ENCODE data around the gene AGXT. TPM values are rescaled to one million over a fixed set of nuclear protein-coding genes. Genes with fewer than 3 reads are reported as not detected.

Gene AGXT
- total RNA-seq, 1 experiment from 2014 or later = 0.36 TPM

DNA sequence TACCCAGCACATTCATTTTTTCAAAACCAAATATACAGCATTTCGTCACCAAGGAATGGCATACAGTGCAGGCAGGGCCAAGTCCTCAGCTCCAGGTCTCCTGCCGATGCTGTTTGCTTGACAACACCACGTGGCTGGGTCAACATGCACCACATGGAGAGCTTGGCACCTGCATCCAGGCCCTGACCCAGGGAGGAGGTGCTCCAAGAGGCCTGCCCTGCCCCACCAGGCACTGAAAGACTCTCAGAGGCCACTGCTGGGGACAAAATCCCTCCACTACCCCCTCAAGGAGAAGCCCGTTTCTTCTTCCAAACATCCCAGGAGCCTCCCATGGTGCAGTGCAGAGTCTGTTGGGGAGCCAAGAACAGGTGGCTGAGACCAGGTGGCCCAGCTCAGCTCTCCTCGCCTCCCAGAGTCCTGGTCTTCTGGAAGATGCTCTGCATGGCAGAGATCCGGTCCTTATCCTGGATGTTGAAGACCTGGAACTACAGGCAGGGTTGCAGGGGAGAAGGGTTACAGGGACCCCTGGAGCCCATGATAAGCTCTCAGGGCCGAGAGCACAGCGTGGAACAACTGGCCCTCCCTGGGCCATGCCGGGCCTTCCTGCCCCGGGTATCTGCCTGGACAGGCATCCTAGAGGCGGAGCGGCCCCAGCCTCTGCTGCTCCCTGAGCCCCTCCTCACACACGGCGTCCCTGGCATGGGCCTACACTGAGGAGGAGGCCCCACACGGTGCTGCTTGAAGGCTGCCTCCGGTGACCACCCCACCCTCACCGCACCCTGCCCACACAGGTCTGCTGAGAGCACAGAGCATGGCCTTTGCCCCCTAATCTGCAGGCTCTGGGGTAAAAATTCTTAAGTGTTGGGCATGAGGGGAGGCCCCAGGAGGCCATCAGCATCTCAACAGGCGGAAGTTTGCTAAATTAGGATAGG lies 18.3 kb downstream of the AGXT start:
- ChIA-PET POLR2A (no interaction called here), CTCF (no interaction called here)
- ATAC-seq = no peak

DNA sequence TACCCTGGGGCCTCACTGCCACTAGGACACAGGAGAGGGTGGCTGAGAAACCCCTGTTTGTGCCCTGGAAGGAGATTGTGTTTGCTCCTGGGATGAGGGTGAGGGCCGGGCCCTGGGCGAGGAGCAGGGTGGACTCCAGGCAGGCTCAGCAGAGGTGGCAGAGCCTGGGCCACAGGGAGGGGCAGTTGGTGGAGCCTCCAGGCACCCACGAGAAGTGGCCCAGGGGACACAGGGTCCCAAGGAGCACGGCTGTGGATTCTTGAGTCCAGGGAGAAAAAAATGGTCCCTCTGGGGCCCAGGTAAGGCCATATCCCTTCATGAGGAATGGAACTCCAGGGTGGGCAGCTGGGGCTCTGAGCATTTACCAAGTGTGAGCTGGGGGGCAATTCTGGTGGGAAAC lies 19.0 kb downstream of the AGXT start:
- Histone ChIP-seq H3K36me3 (ENCODE audit: control insufficient read depth, insufficient read depth, low read length) (no peaks in the 10 kb centered on the region), H3K4me3 (ENCODE audit: low read depth in 2 of 2, low read length in 2 of 2) (no peak overlapping the region), H3K27me3 (ENCODE audit: control insufficient read depth, insufficient read depth, low read length) (no peaks in the 10 kb centered on the region), H3K9me3 (ENCODE audit: control insufficient read depth, insufficient read depth, low read depth, low read length) (no peaks in the 10 kb centered on the region), H3K4me1 (ENCODE audit: control insufficient read depth, insufficient read depth, low read length) (no peaks in the 10 kb centered on the region), H3K27ac (ENCODE audit: low read length) (no peak overlapping the region)
- DNase-seq (ENCODE audit: low read depth, low spot score) = no peak
- no peak for ATAC-seq
- ChIA-PET POLR2A (no interaction called here), CTCF (no interaction called here)
- in situ Hi-C loops (cut with HindIII; ENCODE audit: low pct_unique_long_range_greater_than_20kb, low sequenced_read_pairs) (no loop called here), intact Hi-C loops (cut with micrococcal nuclease; ENCODE audit: unreplicated experiment) (no loop called here)
- no TSS peak for BruUV-seq (replicated peaks)
- TF ChIP-seq, protein P1, sequence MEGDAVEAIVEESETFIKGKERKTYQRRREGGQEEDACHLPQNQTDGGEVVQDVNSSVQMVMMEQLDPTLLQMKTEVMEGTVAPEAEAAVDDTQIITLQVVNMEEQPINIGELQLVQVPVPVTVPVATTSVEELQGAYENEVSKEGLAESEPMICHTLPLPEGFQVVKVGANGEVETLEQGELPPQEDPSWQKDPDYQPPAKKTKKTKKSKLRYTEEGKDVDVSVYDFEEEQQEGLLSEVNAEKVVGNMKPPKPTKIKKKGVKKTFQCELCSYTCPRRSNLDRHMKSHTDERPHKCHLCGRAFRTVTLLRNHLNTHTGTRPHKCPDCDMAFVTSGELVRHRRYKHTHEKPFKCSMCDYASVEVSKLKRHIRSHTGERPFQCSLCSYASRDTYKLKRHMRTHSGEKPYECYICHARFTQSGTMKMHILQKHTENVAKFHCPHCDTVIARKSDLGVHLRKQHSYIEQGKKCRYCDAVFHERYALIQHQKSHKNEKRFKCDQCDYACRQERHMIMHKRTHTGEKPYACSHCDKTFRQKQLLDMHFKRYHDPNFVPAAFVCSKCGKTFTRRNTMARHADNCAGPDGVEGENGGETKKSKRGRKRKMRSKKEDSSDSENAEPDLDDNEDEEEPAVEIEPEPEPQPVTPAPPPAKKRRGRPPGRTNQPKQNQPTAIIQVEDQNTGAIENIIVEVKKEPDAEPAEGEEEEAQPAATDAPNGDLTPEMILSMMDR (IDR thresholded peaks at IDR 0.05) = no peak
- no peak for TF ChIP-seq POLR2AphosphoS5 (IDR thresholded peaks at IDR 0.05; ENCODE audit: low read depth, low read length)
- TF ChIP-seq, protein P2, sequence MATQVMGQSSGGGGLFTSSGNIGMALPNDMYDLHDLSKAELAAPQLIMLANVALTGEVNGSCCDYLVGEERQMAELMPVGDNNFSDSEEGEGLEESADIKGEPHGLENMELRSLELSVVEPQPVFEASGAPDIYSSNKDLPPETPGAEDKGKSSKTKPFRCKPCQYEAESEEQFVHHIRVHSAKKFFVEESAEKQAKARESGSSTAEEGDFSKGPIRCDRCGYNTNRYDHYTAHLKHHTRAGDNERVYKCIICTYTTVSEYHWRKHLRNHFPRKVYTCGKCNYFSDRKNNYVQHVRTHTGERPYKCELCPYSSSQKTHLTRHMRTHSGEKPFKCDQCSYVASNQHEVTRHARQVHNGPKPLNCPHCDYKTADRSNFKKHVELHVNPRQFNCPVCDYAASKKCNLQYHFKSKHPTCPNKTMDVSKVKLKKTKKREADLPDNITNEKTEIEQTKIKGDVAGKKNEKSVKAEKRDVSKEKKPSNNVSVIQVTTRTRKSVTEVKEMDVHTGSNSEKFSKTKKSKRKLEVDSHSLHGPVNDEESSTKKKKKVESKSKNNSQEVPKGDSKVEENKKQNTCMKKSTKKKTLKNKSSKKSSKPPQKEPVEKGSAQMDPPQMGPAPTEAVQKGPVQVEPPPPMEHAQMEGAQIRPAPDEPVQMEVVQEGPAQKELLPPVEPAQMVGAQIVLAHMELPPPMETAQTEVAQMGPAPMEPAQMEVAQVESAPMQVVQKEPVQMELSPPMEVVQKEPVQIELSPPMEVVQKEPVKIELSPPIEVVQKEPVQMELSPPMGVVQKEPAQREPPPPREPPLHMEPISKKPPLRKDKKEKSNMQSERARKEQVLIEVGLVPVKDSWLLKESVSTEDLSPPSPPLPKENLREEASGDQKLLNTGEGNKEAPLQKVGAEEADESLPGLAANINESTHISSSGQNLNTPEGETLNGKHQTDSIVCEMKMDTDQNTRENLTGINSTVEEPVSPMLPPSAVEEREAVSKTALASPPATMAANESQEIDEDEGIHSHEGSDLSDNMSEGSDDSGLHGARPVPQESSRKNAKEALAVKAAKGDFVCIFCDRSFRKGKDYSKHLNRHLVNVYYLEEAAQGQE (IDR thresholded peaks at IDR 0.05; ENCODE audit: insufficient read depth in 1 of 2, low read depth in 2 of 2, low read length in 1 of 2) = no peak
- no peak for TF ChIP-seq SIN3A (IDR thresholded peaks at IDR 0.05; ENCODE audit: borderline replicate concordance, insufficient read depth, low read depth, low read length)
- no peak for TF ChIP-seq TCF7L2 (IDR thresholded peaks at IDR 0.05; ENCODE audit: low read depth, low read length)

More for the DNA sequence above, 18.3 kb downstream of the AGXT start:
- TF ChIP-seq, protein P1 (IDR thresholded peaks at IDR 0.05) = no peak
- TF ChIP-seq, protein P2 (IDR thresholded peaks at IDR 0.05; ENCODE audit: insufficient read depth in 1 of 2, low read depth in 2 of 2, low read length in 1 of 2) = no peak
- TF ChIP-seq POLR2AphosphoS5 (IDR thresholded peaks at IDR 0.05; ENCODE audit: low read depth, low read length) = no peak
- TF ChIP-seq TCF7L2 (IDR thresholded peaks at IDR 0.05; ENCODE audit: low read depth, low read length) = no peak
- no peak for TF ChIP-seq SIN3A (IDR thresholded peaks at IDR 0.05; ENCODE audit: borderline replicate concordance, insufficient read depth, low read depth, low read length)
- BruUV-seq (replicated peaks) = no TSS peak
- in situ Hi-C loops (cut with HindIII; ENCODE audit: low pct_unique_long_range_greater_than_20kb, low sequenced_read_pairs) = no loop called here
- DNase-seq (ENCODE audit: low read depth, low spot score) = no peak
- Histone ChIP-seq H3K4me3 (ENCODE audit: low read depth in 2 of 2, low read length in 2 of 2) (no peak overlapping the region), H3K9me3 (ENCODE audit: control insufficient read depth, insufficient read depth, low read depth, low read length) (no peaks in the 10 kb centered on the region), H3K27ac (ENCODE audit: low read length) (no peak overlapping the region), H3K4me1 (ENCODE audit: control insufficient read depth, insufficient read depth, low read length) (no peaks in the 10 kb centered on the region), H3K36me3 (ENCODE audit: control insufficient read depth, insufficient read depth, low read length) (no peaks in the 10 kb centered on the region), H3K27me3 (ENCODE audit: control insufficient read depth, insufficient read depth, low read length) (no peaks in the 10 kb centered on the region)
- intact Hi-C loops (cut with micrococcal nuclease; ENCODE audit: unreplicated experiment) = no loop called here
